NT2/D1 (cell line): ENCODE measurements around the gene RFX3.

Experiments used
- SUZ12 ChIP-seq: IDR thresholded peaks from 2 replicates; pipeline ENCODE4 v1.6.1; 2011; ENCODE audit not compliant: insufficient read length, insufficient read depth; ENCODE audit errors: extremely low read depth
- YY1 ChIP-seq: IDR thresholded peaks from 2 replicates; pipeline ENCODE4 v1.6.1; 2011; ENCODE audit not compliant: insufficient read length, insufficient read depth
- ZNF274 ChIP-seq: IDR thresholded peaks from 2 replicates; pipeline ENCODE4 v1.6.1; 2011; ENCODE audit warnings: mild to moderate bottlenecking, low read depth, low read length

GRCh38 chr9:3200331-3200774, 325.4 kb downstream of the RFX3 start:
- TF ChIP-seq SUZ12 (no peak), YY1 (no peak), ZNF274 (no peak)
